Testis (tissue), 2 donors: ENCODE results near the gene IFNK.

Experiments used
- POLR2A ChIP-seq: fragments of 450-650 bp; IDR thresholded peaks from one replicate; pipeline ENCODE4 v1.6.1; 2017; ENCODE audit warnings: antibody characterized with exemption, mild to moderate bottlenecking, moderate library complexity
- TF ChIP-seq, protein P1 (sequence below), 3 experiments: fragments of 450-650 bp in 2 of 3; fragments of 200-600 bp in 1 of 3; sonication (generic) in 1 of 3; IDR thresholded peaks; one replicate each; pipeline ENCODE4 v1.5.1; 2016 to 2019; ENCODE audit warnings: antibody characterized with exemption in 3 of 3, mild to moderate bottlenecking in 2 of 3, moderate library complexity in 1 of 3

DNA sequence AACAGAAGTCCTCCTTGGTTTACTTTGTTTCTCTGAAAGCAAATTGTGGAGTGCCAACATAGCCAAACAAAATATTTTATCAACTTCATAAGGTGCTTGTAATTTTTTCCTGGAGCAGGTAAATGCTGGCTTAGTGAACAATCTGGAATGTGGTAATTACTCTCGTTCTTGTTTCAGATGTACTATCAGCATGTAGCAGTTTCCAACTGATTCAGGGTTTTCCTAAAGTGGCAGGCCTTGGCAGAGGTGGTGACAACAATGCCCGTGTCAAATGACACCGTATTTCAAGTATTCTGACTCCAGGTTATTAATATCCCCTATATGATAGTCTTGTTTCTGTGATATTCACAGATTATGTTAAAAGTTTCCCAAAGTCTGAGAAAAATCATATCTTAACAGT lies 48.0 kb downstream of the IFNK start:
- TF ChIP-seq, protein P1, sequence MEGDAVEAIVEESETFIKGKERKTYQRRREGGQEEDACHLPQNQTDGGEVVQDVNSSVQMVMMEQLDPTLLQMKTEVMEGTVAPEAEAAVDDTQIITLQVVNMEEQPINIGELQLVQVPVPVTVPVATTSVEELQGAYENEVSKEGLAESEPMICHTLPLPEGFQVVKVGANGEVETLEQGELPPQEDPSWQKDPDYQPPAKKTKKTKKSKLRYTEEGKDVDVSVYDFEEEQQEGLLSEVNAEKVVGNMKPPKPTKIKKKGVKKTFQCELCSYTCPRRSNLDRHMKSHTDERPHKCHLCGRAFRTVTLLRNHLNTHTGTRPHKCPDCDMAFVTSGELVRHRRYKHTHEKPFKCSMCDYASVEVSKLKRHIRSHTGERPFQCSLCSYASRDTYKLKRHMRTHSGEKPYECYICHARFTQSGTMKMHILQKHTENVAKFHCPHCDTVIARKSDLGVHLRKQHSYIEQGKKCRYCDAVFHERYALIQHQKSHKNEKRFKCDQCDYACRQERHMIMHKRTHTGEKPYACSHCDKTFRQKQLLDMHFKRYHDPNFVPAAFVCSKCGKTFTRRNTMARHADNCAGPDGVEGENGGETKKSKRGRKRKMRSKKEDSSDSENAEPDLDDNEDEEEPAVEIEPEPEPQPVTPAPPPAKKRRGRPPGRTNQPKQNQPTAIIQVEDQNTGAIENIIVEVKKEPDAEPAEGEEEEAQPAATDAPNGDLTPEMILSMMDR (IDR thresholded peaks at IDR 0.05), result no peak
- no peak for TF ChIP-seq POLR2A
